WERI-Rb-1 (cell line): ENCODE data around the gene FRMD4B.

Source experiments
- DNase-seq: peaks from one replicate; pipeline ENCODE4 v3.0.0-alpha.2; 2020
- H3K27ac ChIP-seq: fragments of 250-450 bp; sonication (Bioruptor Pico); 2 replicates; pipeline ENCODE4 v1.5.1; 2020; ENCODE audit warnings: mild to moderate bottlenecking, moderate library complexity
- H3K27me3 ChIP-seq: fragments of 250-450 bp; sonication (Bioruptor Pico); 2 replicates; pipeline ENCODE4 v1.5.1; 2021; ENCODE audit warnings: mild to moderate bottlenecking, low read depth, moderate library complexity; ENCODE audit not compliant: insufficient read depth, severe bottlenecking
- H3K36me3 ChIP-seq: fragments of 250-450 bp; sonication (Bioruptor Pico); 2 replicates; pipeline ENCODE4 v1.5.1; 2020; ENCODE audit warnings: mild to moderate bottlenecking, moderate library complexity
- H3K4me3 ChIP-seq: 2 replicates; pipeline ENCODE4 v1.5.1; 2011; ENCODE audit warnings: low read depth, mild to moderate bottlenecking, control low read depth, low read length
- H3K9me3 ChIP-seq: fragments of 250-450 bp; sonication (Bioruptor Pico); 2 replicates; pipeline ENCODE4 v1.5.1; 2021; ENCODE audit warnings: mild to moderate bottlenecking, moderate library complexity; ENCODE audit not compliant: severe bottlenecking
- TF ChIP-seq, protein P1 (sequence below): IDR thresholded peaks from 2 replicates; pipeline ENCODE4 v1.5.1; 2011; ENCODE audit warnings: low read depth, mild to moderate bottlenecking, control low read depth, inconsistent platforms, low read length

FRMD4B gene

DNA sequence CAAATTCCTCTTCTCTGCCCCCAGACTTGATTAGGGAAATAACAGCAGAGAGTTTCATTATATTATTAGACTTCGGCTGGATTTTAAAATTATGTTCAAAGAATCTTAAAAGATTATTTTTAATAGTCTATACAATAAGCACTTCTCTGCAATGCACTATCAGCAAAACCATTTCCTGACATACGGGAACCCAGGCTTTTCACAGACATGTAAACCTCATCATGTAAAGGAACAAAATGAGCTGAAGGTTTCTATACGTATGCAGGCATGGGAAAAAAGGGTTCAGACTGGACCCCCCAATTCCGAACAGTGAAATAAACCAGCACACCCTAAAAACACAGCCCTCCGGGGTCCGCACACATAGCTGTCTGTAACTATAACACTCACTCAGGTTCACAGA lies 185.9 kb downstream of the FRMD4B start:
- H3K9me3 ChIP-seq, result no peaks in the 10 kb centered on the region
- no peak overlapping the region for H3K4me3 ChIP-seq
- no peak for DNase-seq
- H3K36me3 ChIP-seq, result no peaks in the 10 kb centered on the region
- H3K27me3 ChIP-seq, result no peaks in the 10 kb centered on the region
- H3K27ac ChIP-seq, result no peak overlapping the region
- TF ChIP-seq, protein P1, sequence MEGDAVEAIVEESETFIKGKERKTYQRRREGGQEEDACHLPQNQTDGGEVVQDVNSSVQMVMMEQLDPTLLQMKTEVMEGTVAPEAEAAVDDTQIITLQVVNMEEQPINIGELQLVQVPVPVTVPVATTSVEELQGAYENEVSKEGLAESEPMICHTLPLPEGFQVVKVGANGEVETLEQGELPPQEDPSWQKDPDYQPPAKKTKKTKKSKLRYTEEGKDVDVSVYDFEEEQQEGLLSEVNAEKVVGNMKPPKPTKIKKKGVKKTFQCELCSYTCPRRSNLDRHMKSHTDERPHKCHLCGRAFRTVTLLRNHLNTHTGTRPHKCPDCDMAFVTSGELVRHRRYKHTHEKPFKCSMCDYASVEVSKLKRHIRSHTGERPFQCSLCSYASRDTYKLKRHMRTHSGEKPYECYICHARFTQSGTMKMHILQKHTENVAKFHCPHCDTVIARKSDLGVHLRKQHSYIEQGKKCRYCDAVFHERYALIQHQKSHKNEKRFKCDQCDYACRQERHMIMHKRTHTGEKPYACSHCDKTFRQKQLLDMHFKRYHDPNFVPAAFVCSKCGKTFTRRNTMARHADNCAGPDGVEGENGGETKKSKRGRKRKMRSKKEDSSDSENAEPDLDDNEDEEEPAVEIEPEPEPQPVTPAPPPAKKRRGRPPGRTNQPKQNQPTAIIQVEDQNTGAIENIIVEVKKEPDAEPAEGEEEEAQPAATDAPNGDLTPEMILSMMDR, result no peak

DNA sequence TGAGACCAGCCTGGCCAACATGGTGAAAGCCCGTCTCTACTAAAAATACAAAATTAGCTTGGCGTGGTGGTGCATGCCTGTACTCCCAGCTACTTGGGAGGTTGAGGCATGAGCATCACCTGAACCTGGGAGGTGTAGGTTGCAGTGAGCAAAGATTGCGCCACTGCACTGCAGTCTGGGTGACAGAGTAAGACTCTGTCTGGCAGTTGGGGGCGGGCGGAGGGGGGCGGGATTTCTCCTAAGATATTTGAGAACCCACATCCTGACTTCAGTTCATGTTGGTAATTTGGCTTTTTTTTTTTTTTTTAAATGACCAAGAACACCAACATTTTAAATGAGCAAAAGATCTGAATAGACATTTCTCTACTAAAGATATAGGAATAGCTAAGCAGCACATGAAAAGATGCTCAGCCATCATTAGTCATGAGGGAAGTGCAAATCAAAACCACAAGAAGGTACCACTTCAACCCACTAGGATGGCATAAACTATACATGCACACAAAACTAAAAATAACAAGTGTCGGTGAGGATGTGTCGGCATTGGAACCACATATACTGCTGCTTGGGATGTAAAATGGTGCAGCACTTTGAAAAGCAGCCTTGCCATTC lies 187.9 kb downstream of the FRMD4B start:
- H3K27ac ChIP-seq, result no peak overlapping the region

DNA sequence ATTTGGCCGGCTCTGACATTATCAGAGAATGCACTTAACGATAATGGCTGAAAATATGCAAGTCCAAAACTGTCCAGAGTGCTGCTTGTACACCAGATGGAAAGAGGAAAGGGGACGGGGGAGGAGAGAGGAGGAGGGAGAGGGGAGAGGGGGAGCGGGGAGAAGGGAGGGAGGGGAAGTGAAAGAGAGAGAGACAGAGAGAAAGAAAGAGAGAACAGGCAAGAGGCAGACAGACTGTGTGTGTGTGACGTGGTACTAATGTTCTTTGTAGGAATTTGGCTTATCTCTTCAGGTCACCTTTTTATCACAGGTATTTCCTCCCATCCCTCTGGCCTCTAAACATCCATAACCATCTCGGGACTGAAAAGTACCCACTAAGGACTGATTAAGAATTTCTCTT lies 188.4 kb downstream of the FRMD4B start:
- Histone ChIP-seq H3K9me3 (no peaks in the 10 kb centered on the region), H3K36me3 (no peaks in the 10 kb centered on the region), H3K27me3 (no peaks in the 10 kb centered on the region), H3K4me3 (no peak overlapping the region), H3K27ac (no peak overlapping the region)
- no peak for DNase-seq
- TF ChIP-seq, protein P1, result no peak

More for the DNA sequence above, 187.9 kb downstream of the FRMD4B start:
- no peak overlapping the region for H3K4me3 ChIP-seq
- no peaks in the 10 kb centered on the region for H3K36me3 ChIP-seq
- no peaks in the 10 kb centered on the region for H3K27me3 ChIP-seq
- TF ChIP-seq, protein P1, result no peak
- DNase-seq, result no peak
- H3K9me3 ChIP-seq, result no peaks in the 10 kb centered on the region

DNA sequence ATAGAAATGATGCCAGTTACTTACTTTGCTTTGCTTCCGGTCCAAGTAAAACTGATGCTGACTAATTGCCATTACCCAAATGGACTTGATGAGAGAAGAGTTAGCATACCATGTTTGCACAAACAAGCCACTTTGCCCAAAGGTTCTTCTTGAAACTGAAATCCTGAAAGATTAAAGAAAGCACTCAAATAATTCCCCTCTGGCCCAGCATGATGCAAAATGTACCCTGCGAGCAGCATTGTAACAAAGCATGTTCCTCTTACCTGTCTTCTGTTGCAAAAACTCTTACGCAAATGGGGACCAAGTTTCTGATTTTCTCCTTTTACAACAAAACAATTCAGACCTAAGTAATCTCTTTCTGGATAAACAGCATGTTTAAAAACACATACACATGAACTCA lies 189.0 kb downstream of the FRMD4B start:
- Histone ChIP-seq H3K36me3 (no peaks in the 10 kb centered on the region), H3K27me3 (no peaks in the 10 kb centered on the region), H3K4me3 (no peak overlapping the region), H3K9me3 (no peaks in the 10 kb centered on the region), H3K27ac (no peak overlapping the region)
- DNase-seq, result no peak
- TF ChIP-seq, protein P1, result no peak

DNA sequence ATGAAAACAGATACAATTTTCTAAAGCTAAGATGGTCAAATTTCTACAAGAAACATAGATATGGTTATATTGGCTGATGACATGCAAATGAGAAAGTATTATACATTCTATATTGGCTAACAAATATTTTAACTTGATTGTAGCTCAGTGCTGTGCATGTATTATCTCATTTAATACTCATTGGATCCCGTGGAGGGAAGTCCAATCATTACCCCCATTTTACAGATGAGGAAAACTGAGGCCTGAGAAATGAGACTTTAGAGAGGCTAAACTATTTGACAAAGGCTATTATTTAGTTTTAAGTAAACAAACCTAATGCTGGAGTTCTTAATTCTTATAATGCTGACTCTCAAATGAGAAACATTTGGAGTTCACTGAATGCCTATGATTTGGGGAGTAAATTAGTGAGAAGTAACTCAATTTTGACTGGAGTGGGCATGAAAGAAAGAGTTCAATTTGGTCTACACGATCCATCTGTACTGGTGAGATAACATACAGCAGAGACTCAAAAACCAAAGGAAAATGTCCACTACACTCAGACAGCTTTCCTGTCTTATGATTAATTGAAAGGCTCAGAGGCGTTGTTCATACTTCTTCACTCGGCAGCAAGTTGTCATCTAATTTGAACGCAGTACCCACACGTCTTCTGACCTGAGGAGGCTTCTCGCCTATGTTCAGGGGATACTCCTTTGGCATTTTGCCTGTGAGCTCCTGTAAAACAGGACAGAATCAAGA lies 191.3 kb downstream of the FRMD4B start:
- no peaks in the 10 kb centered on the region for H3K36me3 ChIP-seq

More for the DNA sequence above, 191.3 kb downstream of the FRMD4B start:
- Histone ChIP-seq H3K9me3 (no peaks in the 10 kb centered on the region), H3K27me3 (no peaks in the 10 kb centered on the region), H3K4me3 (no peak overlapping the region), H3K27ac (no peak overlapping the region)
- DNase-seq, result no peak
- TF ChIP-seq, protein P1, result no peak
